ENCODE measurements around the gene LSM7. TPM values are rescaled to one million over a fixed set of nuclear protein-coding genes. Genes with fewer than 3 reads are reported as not detected.

LSM7 gene
- total RNA-seq, 1 experiment from 2014 or later, result 152 TPM

DNA sequence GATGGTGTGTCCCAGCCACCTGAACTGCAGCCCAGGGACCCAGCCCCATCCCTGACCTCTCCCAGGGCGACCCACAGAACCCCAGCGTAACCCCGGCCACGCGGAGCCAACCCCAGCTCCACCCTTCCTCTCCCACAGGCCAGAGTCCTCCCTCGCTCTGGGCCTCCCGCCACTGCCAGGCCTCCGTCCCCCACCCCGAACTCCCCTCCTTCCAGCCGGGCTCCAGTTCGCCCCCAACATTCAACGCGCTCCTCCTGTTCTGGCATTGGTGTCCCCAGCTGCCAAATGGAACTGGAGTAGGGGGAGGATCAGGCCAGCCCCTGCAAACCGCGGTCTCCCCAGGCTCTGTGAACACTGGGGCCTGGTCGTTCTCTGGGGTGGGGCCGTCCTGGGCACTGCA is 27.9 kb downstream of the LSM7 start:
- intact Hi-C loops (cut with micrococcal nuclease; ENCODE audit: unreplicated experiment), result no loop called here
- BruUV-seq (replicated peaks), result no TSS peak
- Histone ChIP-seq H3K27me3 (replicated peaks; ENCODE audit: insufficient read depth, low read depth, low read length, poor library complexity) (no peaks in the 10 kb centered on the region), H3K27ac (ENCODE audit: low read depth, low read length, poor library complexity, severe bottlenecking) (no peak overlapping the region), H3K9me3 (ENCODE audit: low read depth, low read length, poor library complexity, severe bottlenecking) (no peaks in the 10 kb centered on the region), H3K4me1 (ENCODE audit: insufficient read depth, low read length, poor library complexity, severe bottlenecking) (no peaks in the 10 kb centered on the region), H3K36me3 (ENCODE audit: insufficient read depth, low read length, poor library complexity, severe bottlenecking) (no peaks in the 10 kb centered on the region), H3K4me3 (ENCODE audit: low read depth, low read length, poor library complexity, severe bottlenecking) (no peak overlapping the region)
- ChIA-PET POLR2A (ENCODE audit: low non-redundant PET) (no interaction called here), CTCF (no interaction called here)
- TF ChIP-seq, protein P1, sequence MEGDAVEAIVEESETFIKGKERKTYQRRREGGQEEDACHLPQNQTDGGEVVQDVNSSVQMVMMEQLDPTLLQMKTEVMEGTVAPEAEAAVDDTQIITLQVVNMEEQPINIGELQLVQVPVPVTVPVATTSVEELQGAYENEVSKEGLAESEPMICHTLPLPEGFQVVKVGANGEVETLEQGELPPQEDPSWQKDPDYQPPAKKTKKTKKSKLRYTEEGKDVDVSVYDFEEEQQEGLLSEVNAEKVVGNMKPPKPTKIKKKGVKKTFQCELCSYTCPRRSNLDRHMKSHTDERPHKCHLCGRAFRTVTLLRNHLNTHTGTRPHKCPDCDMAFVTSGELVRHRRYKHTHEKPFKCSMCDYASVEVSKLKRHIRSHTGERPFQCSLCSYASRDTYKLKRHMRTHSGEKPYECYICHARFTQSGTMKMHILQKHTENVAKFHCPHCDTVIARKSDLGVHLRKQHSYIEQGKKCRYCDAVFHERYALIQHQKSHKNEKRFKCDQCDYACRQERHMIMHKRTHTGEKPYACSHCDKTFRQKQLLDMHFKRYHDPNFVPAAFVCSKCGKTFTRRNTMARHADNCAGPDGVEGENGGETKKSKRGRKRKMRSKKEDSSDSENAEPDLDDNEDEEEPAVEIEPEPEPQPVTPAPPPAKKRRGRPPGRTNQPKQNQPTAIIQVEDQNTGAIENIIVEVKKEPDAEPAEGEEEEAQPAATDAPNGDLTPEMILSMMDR (conservative IDR thresholded peaks at IDR 0.05; ENCODE audit: low read depth, low read length), result no peak
- TF ChIP-seq EZH2 (IDR thresholded peaks at IDR 0.05; ENCODE audit: borderline replicate concordance, low read depth, low read length, poor library complexity, severe bottlenecking), result no peak
- no peak for DNase-seq (ENCODE audit: low spot score)

DNA sequence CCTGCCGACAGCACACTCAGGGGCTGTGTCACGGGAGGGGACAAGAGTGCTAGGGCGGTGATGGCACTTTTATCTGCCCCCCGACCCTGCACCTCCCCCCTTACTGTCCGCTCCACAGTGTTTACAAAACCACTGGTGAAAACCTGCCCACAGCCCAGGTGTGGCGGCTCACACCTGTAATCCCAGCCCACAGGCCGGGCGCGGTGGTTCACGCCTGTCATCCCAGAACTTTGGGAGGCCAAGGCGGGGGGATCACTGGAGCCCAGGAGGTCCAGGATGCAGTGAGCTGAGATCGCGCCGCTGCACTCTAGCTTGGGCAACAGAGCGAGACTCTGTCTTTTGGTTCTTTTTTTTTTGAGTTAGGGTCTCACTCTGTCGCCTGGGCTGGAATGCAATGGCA is 32.2 kb downstream of the LSM7 start:
- Histone ChIP-seq H3K27me3 (replicated peaks; ENCODE audit: insufficient read depth, low read depth, low read length, poor library complexity) (peaks cover 17% of the 10 kb centered on the region), H3K4me3 (ENCODE audit: low read depth, low read length, poor library complexity, severe bottlenecking) (no peak overlapping the region), H3K9me3 (ENCODE audit: low read depth, low read length, poor library complexity, severe bottlenecking) (no peaks in the 10 kb centered on the region), H3K36me3 (ENCODE audit: insufficient read depth, low read length, poor library complexity, severe bottlenecking) (no peaks in the 10 kb centered on the region), H3K27ac (ENCODE audit: low read depth, low read length, poor library complexity, severe bottlenecking) (no peak overlapping the region), H3K4me1 (ENCODE audit: insufficient read depth, low read length, poor library complexity, severe bottlenecking) (peaks cover 11% of the 10 kb centered on the region)
- no peak for TF ChIP-seq EZH2 (IDR thresholded peaks at IDR 0.05; ENCODE audit: borderline replicate concordance, low read depth, low read length, poor library complexity, severe bottlenecking)
- TF ChIP-seq, protein P1 (conservative IDR thresholded peaks at IDR 0.05; ENCODE audit: low read depth, low read length), result no peak
- no TSS peak for BruUV-seq (replicated peaks)
- CTCF ChIA-PET, result no interaction called here
- DNase-seq (ENCODE audit: low spot score), result no peak
- POLR2A ChIA-PET (ENCODE audit: low non-redundant PET), result no interaction called here
- intact Hi-C loops (cut with micrococcal nuclease; ENCODE audit: unreplicated experiment), result no loop called here

DNA sequence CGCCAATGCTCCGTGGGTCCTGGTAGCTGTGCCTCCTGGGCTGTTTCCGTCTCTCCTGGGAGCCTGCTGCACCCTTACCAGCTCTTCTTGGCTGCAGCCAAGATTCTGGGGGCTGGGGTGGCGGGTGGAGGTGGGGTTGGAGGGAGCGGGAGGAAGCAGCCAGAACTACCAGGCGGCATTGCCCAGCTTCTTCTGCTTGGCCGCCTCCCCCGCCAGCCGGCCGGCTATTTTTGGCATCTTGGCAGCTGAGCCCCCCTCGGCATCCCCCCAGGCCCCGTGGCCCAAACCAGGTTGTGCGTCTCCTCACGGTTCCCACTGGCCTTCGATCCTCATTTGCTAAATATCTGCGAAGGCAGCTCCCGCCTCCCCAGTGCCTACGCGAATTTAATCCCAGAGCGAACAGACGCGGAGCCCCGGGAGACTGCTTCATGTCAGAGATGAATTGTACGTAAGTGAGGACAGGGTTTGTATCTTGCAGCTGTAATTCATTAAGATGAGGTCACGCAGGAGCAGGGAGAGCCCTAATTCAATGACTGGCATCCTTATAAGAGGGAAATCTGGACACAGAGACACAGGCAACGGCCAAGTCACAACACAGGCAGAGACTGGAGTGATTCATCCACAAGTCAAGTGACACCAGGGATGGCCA is 33.6 kb downstream of the LSM7 start:
- H3K27ac ChIP-seq (ENCODE audit: low read depth, low read length, poor library complexity, severe bottlenecking), result no peak overlapping the region
- no TSS peak for BruUV-seq (replicated peaks)
- TF ChIP-seq EZH2 (IDR thresholded peaks at IDR 0.05; ENCODE audit: borderline replicate concordance, low read depth, low read length, poor library complexity, severe bottlenecking), result no peak
- TF ChIP-seq, protein P1 (conservative IDR thresholded peaks at IDR 0.05; ENCODE audit: low read depth, low read length), result no peak
- CTCF ChIA-PET, result interaction anchor here (0.5 to 0.6 kb wide), 3 partner anchors 74 to 274 kb away, joined by 3 to 8 read pairs (median 6); no protein-coding TSS in a partner anchor
- no peak overlapping the region for H3K4me3 ChIP-seq (ENCODE audit: low read depth, low read length, poor library complexity, severe bottlenecking)
- no peaks in the 10 kb centered on the region for H3K9me3 ChIP-seq (ENCODE audit: low read depth, low read length, poor library complexity, severe bottlenecking)
- peak; percentile 66 for DNase-seq (ENCODE audit: low spot score)
- POLR2A ChIA-PET (ENCODE audit: low non-redundant PET), result interaction anchor here (0.5 to 0.7 kb wide), 3 partner anchors 45 to 455 kb away, joined by 4 to 11 read pairs (median 4); no protein-coding TSS in a partner anchor
- H3K36me3 ChIP-seq (ENCODE audit: insufficient read depth, low read length, poor library complexity, severe bottlenecking), result no peaks in the 10 kb centered on the region
- peaks cover 30% of the 10 kb centered on the region for H3K27me3 ChIP-seq (replicated peaks; ENCODE audit: insufficient read depth, low read depth, low read length, poor library complexity)
- peaks cover 18% of the 10 kb centered on the region for H3K4me1 ChIP-seq (ENCODE audit: insufficient read depth, low read length, poor library complexity, severe bottlenecking)
- intact Hi-C loops (cut with micrococcal nuclease; ENCODE audit: unreplicated experiment), result no loop called here
